NCI-H1930 (cell line): ENCODE data around the gene CDK5RAP1.

Source experiments
- DNase-seq, 2 experiments: peaks; one replicate each; lab custom pipeline; 2025; lab: John Stamatoyannopoulos, UW

The CDK5RAP1 gene

GRCh38 chr20:33386673-33387072 is 14.6 kb downstream of the CDK5RAP1 start:
- no peak for DNase-seq

DNA sequence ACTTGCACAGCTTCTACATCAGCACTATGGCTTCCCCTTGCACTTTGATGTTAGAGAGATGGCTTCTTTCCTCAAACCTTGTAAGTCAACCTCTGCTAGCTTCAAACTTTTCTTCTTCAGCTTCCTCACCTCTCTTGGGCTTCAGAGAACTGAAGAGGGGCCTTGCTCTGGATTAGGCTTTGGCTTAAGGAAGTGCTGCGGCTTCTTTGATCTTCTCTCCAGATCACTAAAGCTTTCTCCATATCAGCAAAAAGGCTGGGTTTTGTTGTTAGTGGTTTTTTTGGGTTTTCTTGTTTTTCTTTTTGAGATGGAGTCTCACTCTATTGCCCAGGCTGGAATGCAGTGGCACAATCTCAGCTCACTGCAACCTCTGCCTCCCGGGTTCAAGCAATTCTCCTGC is 24.0 kb downstream of the CDK5RAP1 start:
- no peak for DNase-seq

- DNase-seq = peak; percentile 62 to 84
Observed at GRCh38 chr20:33373735-33374605, 27.3 kb downstream of the CDK5RAP1 start.

DNA sequence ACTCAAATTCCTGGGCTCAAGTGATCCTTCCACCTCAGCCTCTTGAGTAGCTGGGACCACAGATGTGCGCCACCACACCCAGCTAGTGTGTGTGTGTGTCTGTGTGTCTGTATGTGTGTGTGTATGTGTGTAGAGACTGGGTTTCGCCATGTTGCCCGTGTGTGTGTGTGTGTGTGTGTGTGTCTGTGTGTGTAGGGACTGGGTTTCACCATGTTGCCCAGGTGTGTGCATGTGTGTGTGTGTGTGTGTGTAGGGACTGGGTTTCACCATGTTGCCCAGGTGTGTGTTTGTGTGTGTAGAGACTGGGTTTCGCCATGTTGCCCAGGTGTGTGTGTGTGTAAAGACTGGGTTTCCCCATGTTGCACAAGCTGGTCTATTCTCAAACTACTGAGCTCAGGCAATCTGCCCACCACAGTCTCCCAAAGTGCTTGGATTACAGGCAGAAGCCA is 28.3 kb downstream of the CDK5RAP1 start:
- no peak for DNase-seq

DNA sequence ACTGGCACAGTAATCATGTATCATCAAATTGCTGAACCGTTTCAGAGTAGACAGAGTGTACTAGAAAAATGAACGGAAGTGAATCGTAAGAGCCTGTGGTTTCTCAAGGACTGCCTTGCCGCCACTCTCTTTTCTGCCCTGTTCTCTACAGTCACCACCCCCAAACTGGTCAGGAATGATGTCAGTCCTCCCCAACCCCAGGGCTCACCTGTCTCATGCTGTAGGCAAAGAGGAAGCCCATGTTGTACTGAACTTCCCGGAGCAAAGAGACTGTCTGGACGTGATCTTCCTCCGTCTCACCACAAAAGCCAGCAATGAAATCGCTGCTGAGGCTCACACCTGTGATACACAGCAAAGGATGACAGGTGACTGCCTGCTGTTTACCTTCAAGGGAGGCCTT is 31.0 kb downstream of the CDK5RAP1 start:
- DNase-seq = no peak

- DNase-seq = no peak
Observed at GRCh38 chr20:33362898-33363297, 38.4 kb downstream of the CDK5RAP1 start.

DNA sequence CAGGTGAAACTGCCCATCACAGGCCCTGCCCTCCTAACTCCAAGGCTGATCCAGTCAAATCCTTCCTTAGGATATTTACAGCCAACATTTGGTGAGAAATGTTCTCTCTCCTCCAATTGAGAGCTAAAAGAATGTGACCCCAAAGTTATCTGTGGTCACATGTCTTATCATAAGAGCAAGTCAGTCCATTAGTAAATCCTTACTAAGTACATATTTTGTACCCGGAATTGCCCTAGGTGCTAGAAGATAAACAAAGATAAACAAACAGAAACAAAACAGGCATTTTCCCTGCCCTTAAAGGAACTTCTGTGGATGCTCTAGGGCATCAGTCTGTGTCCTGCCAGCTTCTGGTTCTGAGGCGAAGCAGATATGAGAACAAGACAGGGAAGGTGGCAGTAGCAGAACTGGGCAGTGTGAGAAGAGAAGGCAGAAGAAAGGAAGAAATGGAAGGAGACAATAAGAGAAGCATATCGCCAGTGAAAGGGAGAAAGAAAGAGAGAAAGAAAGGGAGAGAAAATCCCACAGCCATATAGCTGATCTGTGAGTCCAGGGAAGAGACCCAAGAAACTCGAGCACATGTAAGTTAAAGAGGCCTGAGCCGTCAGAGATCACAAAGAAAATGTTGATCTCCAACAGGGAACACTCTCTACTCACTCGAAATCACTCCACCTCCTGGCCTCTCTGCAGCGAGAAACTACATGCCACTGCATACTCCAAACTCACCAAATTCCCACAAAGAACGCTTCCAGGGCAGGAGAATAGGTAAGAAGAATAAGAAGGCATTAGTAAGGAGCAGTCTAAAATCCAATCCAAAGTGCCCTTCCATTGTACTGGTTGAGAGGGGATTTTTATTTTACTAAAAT is 41.7 kb downstream of the CDK5RAP1 start:
- no peak for DNase-seq

DNA sequence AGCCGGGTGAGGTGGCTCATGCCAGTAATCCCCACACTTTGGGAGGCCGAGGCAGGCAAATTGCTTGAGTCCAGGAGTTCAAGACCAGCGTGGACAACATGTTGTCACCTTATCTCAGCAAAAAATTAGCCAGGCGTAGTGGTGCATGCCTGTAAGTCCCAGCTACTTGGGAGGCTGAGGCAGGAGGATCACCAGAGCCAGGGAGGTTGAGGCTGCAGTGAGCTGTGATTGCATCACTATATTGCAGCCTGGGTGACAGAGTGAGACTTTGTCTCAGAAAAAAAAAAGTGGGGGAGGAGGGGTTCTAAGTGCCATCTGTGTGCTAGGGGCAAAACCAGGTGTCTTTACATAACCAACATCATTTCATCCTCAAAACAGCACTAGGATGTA is 48.3 kb downstream of the CDK5RAP1 start:
- DNase-seq = no peak

GRCh38 chr20:33352258-33353012 is 48.9 kb downstream of the CDK5RAP1 start:
- no peak for DNase-seq

- DNase-seq = no peak
Observed at GRCh38 chr20:33351696-33352095, 49.6 kb downstream of the CDK5RAP1 start.

DNA sequence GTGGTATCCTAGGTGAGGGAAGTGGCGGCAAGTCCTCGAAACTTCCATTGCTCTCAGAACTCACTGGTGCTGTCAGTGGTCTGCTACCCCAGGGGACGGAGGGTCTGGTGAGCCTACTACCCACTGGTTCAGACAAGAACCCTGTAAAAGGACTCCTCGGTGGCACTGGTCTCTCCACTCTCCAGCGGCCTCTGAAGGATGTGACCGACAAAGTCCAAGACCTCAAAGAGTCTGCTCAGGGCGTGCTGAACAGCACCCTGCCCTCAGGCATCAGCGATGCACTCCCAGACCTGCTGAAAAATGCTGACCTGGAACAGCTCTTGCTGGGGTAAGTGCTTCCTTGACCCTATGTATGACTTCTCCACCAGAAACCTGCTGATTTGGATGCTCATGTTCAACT is 51.8 kb downstream of the CDK5RAP1 start:
- no peak for DNase-seq

- no peak for DNase-seq
Observed at GRCh38 chr20:33348136-33348937, 53.0 kb downstream of the CDK5RAP1 start.

- no peak for DNase-seq
Observed at GRCh38 chr20:33345342-33345741, 56.0 kb downstream of the CDK5RAP1 start.

GRCh38 chr20:33343521-33343920 is 57.8 kb downstream of the CDK5RAP1 start:
- DNase-seq = no peak

GRCh38 chr20:33339515-33340058 is 61.7 kb downstream of the CDK5RAP1 start:
- DNase-seq = no peak

- DNase-seq = no peak
Observed at GRCh38 chr20:33338467-33339258, 62.7 kb downstream of the CDK5RAP1 start.

DNA sequence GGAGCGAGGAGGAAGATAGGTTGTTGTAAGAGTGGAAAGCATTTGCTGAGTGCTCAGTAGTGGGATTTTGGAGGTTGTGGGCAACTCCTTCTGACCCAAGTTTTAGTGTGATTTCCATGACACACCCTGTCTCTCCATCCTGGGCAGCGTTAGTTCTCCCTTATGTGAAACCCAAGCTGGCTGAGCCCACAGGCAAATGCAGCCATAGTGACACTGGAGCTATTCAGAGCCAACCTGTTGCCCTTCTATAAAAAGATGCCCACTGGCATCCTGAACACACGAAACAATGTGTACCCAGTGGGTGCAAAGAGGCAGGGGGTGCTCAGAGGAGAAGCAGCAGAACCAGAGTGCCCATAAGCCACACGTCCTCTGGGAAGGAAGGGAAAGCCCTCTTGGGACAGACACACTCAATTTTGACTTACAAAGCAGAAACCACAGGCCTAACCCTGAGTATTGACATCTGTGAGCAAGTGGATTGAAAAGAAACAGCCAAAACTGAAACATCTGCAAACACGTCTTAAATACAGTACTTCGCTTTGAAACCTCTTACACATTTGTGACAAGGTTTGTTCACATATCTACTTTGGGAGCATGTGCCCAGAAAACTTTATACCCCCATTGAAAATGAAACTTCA is 63.7 kb downstream of the CDK5RAP1 start:
- DNase-seq = no peak

- no peak for DNase-seq
Observed at GRCh38 chr20:33337119-33337518, 64.2 kb downstream of the CDK5RAP1 start.

DNA sequence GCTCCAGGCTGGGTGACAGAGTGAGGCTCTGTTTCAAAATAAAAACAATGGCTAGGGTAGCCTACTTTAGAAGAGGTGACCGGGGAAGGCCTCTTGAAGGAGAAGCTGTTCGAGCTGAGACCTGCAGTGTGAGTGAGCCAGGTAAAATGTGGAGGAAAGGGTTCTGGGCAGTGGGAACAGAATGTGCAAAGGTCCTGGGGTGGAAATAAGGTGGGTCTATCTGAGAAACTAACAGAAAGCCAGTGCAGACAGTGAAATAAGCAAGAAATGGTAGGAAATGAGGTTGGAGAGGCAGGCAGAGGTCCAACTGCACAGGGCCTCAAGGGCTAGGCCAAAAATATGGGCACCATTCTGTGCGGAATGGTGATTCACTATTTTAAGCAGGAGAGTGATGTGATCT is 64.9 kb downstream of the CDK5RAP1 start:
- DNase-seq = no peak

DNA sequence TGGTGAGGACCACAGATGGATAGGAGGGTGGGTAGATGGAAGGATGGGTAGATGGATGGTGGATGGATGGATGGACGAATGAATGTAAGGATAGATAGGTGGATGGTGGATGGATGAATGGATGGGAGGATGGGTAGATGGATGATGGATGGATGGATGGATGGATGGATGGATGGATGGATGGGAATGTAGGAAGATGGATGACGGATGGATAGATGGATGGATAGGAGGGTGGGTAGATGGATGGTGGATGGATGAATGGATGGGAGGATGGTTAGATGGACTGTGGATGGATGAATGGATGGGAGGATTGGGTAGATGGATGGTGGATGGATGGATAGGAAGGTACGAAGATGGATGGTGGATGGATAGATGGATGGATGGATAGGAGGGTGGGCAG is 67.2 kb downstream of the CDK5RAP1 start:
- DNase-seq = no peak
